HepG2 (cell line): ENCODE data around the gene SAMD13. TPM values are rescaled to one million over a fixed set of nuclear protein-coding genes. Genes with fewer than 3 reads are reported as not detected.

Experiments used
- ATAC-seq: fragments of 200-7000 bp; cut with Tn5 transposase; 3 replicates; pipeline ENCODE4 v1.9.1; 2020; ENCODE audit warnings: mild to moderate bottlenecking, moderate library complexity
- BruUV-seq: library from RNA; stranded (reverse); fragments of 400-500 nt; replicated peaks from 2 replicates; lab custom pipeline; 2021; lab: Mats Ljungman, UMichigan
- CTCF ChIA-PET: fragments of 300-600 bp; formaldehyde crosslinking; extraction: SDS; loops from one replicate; lab custom pipeline; 2021; ENCODE audit warnings: low total read pairs, inconsistent platforms, low intra/inter-chr PET ratio; lab: Yijun Ruan, JAX
- POLR2A ChIA-PET: fragments of 350-600 bp; sonication (Branson Sonifier 250); formaldehyde crosslinking; loops from one replicate; lab custom pipeline; 2020; ENCODE audit warnings: antibody characterized with exemption, inconsistent platforms; lab: Yijun Ruan, JAX
- DNase-seq: peaks from one replicate; pipeline ENCODE4 v3.0.0-alpha.2; 2015; ENCODE audit warnings: low spot score
- FAIRE-seq: peaks from 3 replicates; lab custom pipeline; 2011; peaks lifted over from hg19 to GRCh38; lab: Jason Lieb, UNC
- H2AFZ ChIP-seq: one replicate; pipeline ENCODE4 v1.6.1; 2011; ENCODE audit warnings: low read length, inconsistent platforms
- H3K27ac ChIP-seq: fragments of 300-600 bp; 3 replicates; pipeline ENCODE4 v1.8.0; 2011; ENCODE audit warnings: mixed run types, mild to moderate bottlenecking, mixed read lengths, low read length, inconsistent platforms; ENCODE audit not compliant: insufficient read depth; ENCODE audit errors: extremely low read length
- H3K27me3 ChIP-seq, 2 experiments: fragments of 200-600 bp in 1 of 2; 2 replicates in 1 of 2; 3 replicates in 1 of 2; pipeline versions ENCODE4 v1.6.0 to v1.8.0; 2011; ENCODE audit warnings: low read length in 2 of 2, mild to moderate bottlenecking in 2 of 2, moderate library complexity in 2 of 2, inconsistent platforms in 1 of 2; ENCODE audit not compliant: insufficient read depth in 2 of 2, control insufficient read depth in 1 of 2
- H3K36me3 ChIP-seq, 2 experiments: fragments of 200-600 bp in 1 of 2; replicated peaks in 1 of 2; 2 replicates in 1 of 2; 3 replicates in 1 of 2; pipeline versions ENCODE4 v1.5.1 to v1.8.0; 2011; ENCODE audit warnings: low read length in 2 of 2, inconsistent platforms in 1 of 2; ENCODE audit not compliant: insufficient read depth in 2 of 2, control insufficient read depth in 1 of 2
- H3K4me1 ChIP-seq: 2 replicates; pipeline ENCODE4 v1.5.1; 2012; ENCODE audit warnings: low read length, inconsistent platforms; ENCODE audit not compliant: insufficient read depth
- H3K4me2 ChIP-seq: 2 replicates; pipeline ENCODE4 v1.6.0; 2011; ENCODE audit warnings: low read depth, low read length, inconsistent platforms
- H3K4me3 ChIP-seq, 3 experiments: fragments of 200-600 bp in 1 of 3; sonication (generic), shearing (Covaris generic) in 1 of 3; replicated peaks in 1 of 3; 2 replicates each; pipeline ENCODE4 v1.5.1; 2011 to 2016; ENCODE audit warnings: low read length in 3 of 3, inconsistent platforms in 2 of 3, low read depth in 2 of 3, mild to moderate bottlenecking in 2 of 3, control low read depth in 1 of 3, mixed read lengths in 1 of 3; ENCODE audit not compliant: insufficient read depth in 1 of 3
- H3K79me2 ChIP-seq: one replicate; pipeline ENCODE4 v1.6.1; 2011; ENCODE audit warnings: low read length, inconsistent platforms; ENCODE audit not compliant: insufficient read depth
- H3K9ac ChIP-seq: 2 replicates; pipeline ENCODE4 v1.6.0; 2011; ENCODE audit warnings: mild to moderate bottlenecking, low read depth, low read length, inconsistent platforms; ENCODE audit not compliant: insufficient read depth
- H3K9me3 ChIP-seq: 2 replicates; pipeline ENCODE4 v1.5.1; 2012; ENCODE audit warnings: mild to moderate bottlenecking, low read length
- H4K20me1 ChIP-seq: 2 replicates; pipeline ENCODE4 v1.6.0; 2011; ENCODE audit warnings: inconsistent platforms, mild to moderate bottlenecking, low read length, moderate library complexity; ENCODE audit not compliant: insufficient read depth
- ATF7 ChIP-seq, 2 experiments: fragments of 450-650 bp in 1 of 2; sonication (generic) in 1 of 2; formaldehyde crosslinking in 1 of 2; IDR thresholded peaks; 2 replicates each; pipeline versions ENCODE4 v1.4.0 to v1.6.1; 2016 to 2020; ENCODE audit warnings: antibody characterized with exemption in 1 of 2, mild to moderate bottlenecking in 1 of 2, missing genetic modification reagents in 1 of 2
- CHD4 ChIP-seq: fragments of 200-600 bp; sonication (generic); IDR thresholded peaks from 2 replicates; pipeline ENCODE4 v1.7.0; 2017; ENCODE audit warnings: mild to moderate bottlenecking, low read length, borderline replicate concordance
- CREB1 ChIP-seq, 2 experiments: fragments of 450-650 bp in 1 of 2; IDR thresholded peaks; 2 replicates each; pipeline ENCODE4 v1.6.1; 2016 to 2017; ENCODE audit warnings: control low read depth in 1 of 2, mild to moderate bottlenecking in 1 of 2, missing compliant biosample characterization in 1 of 2, missing genetic modification characterization in 1 of 2
- MEIS1 ChIP-seq: sonication (generic); formaldehyde crosslinking; IDR thresholded peaks from 2 replicates; pipeline ENCODE4 v1.9.0; 2021; ENCODE audit warnings: mild to moderate bottlenecking, missing genetic modification reagents, moderate library complexity, borderline replicate concordance
- TCF12 ChIP-seq, 2 experiments: fragments of 450-650 bp in 1 of 2; sonication (generic) in 1 of 2; formaldehyde crosslinking in 1 of 2; IDR thresholded peaks; 2 replicates each; pipeline versions ENCODE4 v1.6.1 to v1.8.0; 2017 to 2022; ENCODE audit warnings: antibody characterized with exemption in 1 of 2, mild to moderate bottlenecking in 1 of 2, missing genetic modification reagents in 1 of 2, moderate library complexity in 1 of 2
- ZNF629 ChIP-seq: sonication (generic); formaldehyde crosslinking; conservative IDR thresholded peaks from 2 replicates; pipeline ENCODE4 v1.5.0; 2020; ENCODE audit warnings: missing genetic modification reagents
- ZSCAN29 ChIP-seq: sonication (generic); formaldehyde crosslinking; conservative IDR thresholded peaks from 2 replicates; pipeline ENCODE4 v1.4.0; 2020; ENCODE audit warnings: mild to moderate bottlenecking, missing genetic modification reagents
- WGBS: methylation state at CpG from one replicate; pipeline ENCODE4 v1.1.6; 2017; ENCODE audit warnings: low lambda C conversion rate; 5-methylcytosine and 5-hydroxymethylcytosine counted together
- in situ Hi-C: cut with HindIII; loops from 2 replicates; pipeline ENCODE4 v1.10.0; 2017; ENCODE audit warnings: low pct_unique_long_range_greater_than_20kb; ENCODE audit not compliant: extremely low pct_ligation_motif_present
- intact Hi-C: fragments of 100-400 bp; cut with micrococcal nuclease; formaldehyde crosslinking; loops from one replicate; pipeline ENCODE4 v1.10.0; 2022; ENCODE audit not compliant: unreplicated experiment
- polyA plus RNA-seq, 8 experiments: library from polyadenylated mRNA; depleted of rRNA in 3 of 8; stranded (reverse) in 7 of 8; unstranded in 1 of 8; fragments of >200 nt; fragmentation: Illumina TruSeq in 4 of 8; extraction: Trizol in 4 of 8; gene quantifications; 2 replicates each; pipeline versions ENCODE4 v1.2.1 to v1.2.3, GENCODE V29; 2011 to 2016; ENCODE audit warnings: low read depth in 4 of 8, missing spikeins in 1 of 8, mixed read lengths in 1 of 8; ENCODE audit not compliant: insufficient read depth in 1 of 8
- total RNA-seq, 5 experiments: library from RNA; depleted of rRNA; stranded (reverse); fragments of >200 nt; fragmentation: Illumina TruSeq; extraction: Trizol; gene quantifications; 2 replicates each; pipeline ENCODE4 v1.2.3, GENCODE V29; 2016; ENCODE audit warnings: low read depth in 1 of 5
- TF ChIP-seq, protein P1 (sequence below): sonication (generic); formaldehyde crosslinking; IDR thresholded peaks from 2 replicates; pipeline ENCODE4 v1.9.0; 2021; ENCODE audit warnings: missing genetic modification reagents, mild to moderate bottlenecking, borderline replicate concordance
- TF ChIP-seq, protein P2 (sequence below): sonication (generic); formaldehyde crosslinking; conservative IDR thresholded peaks from 2 replicates; pipeline ENCODE4 v1.5.0; 2020; ENCODE audit warnings: missing genetic modification reagents

The SAMD13 gene
- total and polyA plus RNA-seq, 2 of the 13 experiments (the other 11 are each of a cell fraction or from before 2014, with no cell fraction given): 0.09 to 0.18 TPM

DNA sequence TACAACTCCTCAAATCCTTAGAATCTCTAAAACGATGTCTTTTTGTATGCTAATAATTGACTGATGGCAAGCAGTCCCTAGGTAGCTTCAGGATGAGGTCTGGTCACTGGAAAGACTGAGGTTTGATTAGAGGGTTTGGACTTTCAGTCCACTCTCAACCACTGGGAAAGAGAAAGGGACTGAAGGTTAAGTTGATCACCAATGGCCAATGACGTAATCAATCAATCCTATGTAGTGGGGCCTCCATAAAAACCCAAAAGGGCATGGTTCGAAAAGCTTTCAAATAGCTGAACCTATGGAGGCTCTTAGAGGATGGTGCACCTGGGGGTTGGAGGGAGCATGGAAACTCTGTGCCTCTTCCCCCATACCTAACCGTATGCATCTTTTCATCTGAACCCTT lies 57.2 kb downstream of the SAMD13 start:
- H3K9me3 ChIP-seq: no peaks in the 10 kb centered on the region
- intact Hi-C loops: no loop called here
- no peak overlapping the region for H3K27ac ChIP-seq
- H3K9ac ChIP-seq: no peak overlapping the region
- no peaks in the 10 kb centered on the region for H3K36me3 ChIP-seq
- H2AFZ ChIP-seq: no peak overlapping the region
- no peaks in the 10 kb centered on the region for H4K20me1 ChIP-seq
- 16% methylated on average over 4 of the region's 4 CpGs for WGBS
- no peaks in the 10 kb centered on the region for H3K79me2 ChIP-seq
- FAIRE-seq (no peak), ATAC-seq (no peak), DNase-seq (no peak)
- ChIA-PET POLR2A (no interaction called here), CTCF (no interaction called here)
- no peaks in the 10 kb centered on the region; a peak in 1 of 5 replicates for H3K27me3 ChIP-seq
- TF ChIP-seq ZSCAN29 (no peak), TCF12 (IDR thresholded peaks at IDR 0.05) (no peak), TCF12 (CRISPR knock-in tag; IDR thresholded peaks at IDR 0.05) (no peak), CHD4 (no peak), ATF7 (IDR thresholded peaks at IDR 0.05) (peak; percentile 93), ATF7 (CRISPR knock-in tag; IDR thresholded peaks at IDR 0.05) (no peak), MEIS1 (CRISPR knock-in tag) (no peak), ZNF629 (no peak), CREB1 (IDR thresholded peaks at IDR 0.05) (peak; percentile 62), CREB1 (CRISPR knock-in tag; IDR thresholded peaks at IDR 0.05) (no peak)
- TF ChIP-seq, protein P1, sequence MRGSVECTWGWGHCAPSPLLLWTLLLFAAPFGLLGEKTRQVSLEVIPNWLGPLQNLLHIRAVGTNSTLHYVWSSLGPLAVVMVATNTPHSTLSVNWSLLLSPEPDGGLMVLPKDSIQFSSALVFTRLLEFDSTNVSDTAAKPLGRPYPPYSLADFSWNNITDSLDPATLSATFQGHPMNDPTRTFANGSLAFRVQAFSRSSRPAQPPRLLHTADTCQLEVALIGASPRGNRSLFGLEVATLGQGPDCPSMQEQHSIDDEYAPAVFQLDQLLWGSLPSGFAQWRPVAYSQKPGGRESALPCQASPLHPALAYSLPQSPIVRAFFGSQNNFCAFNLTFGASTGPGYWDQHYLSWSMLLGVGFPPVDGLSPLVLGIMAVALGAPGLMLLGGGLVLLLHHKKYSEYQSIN (CRISPR knock-in tag): no peak
- TF ChIP-seq, protein P2, sequence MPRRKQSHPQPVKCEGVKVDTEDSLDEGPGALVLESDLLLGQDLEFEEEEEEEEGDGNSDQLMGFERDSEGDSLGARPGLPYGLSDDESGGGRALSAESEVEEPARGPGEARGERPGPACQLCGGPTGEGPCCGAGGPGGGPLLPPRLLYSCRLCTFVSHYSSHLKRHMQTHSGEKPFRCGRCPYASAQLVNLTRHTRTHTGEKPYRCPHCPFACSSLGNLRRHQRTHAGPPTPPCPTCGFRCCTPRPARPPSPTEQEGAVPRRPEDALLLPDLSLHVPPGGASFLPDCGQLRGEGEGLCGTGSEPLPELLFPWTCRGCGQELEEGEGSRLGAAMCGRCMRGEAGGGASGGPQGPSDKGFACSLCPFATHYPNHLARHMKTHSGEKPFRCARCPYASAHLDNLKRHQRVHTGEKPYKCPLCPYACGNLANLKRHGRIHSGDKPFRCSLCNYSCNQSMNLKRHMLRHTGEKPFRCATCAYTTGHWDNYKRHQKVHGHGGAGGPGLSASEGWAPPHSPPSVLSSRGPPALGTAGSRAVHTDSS (CRISPR knock-in tag): no peak
- no peaks in the 10 kb centered on the region for H3K4me1 ChIP-seq
- no peak overlapping the region for H3K4me3 ChIP-seq
- H3K4me2 ChIP-seq: no peak overlapping the region
- BruUV-seq: no TSS peak
- in situ Hi-C loops: no loop called here
